ENCODE measurements around the gene RASA2. TPM values are rescaled to one million over a fixed set of nuclear protein-coding genes. Genes with fewer than 3 reads are reported as not detected.

RASA2 gene
- total RNA-seq, 2 donors from 2014 or later: 7.8 to 13.5 TPM

DNA sequence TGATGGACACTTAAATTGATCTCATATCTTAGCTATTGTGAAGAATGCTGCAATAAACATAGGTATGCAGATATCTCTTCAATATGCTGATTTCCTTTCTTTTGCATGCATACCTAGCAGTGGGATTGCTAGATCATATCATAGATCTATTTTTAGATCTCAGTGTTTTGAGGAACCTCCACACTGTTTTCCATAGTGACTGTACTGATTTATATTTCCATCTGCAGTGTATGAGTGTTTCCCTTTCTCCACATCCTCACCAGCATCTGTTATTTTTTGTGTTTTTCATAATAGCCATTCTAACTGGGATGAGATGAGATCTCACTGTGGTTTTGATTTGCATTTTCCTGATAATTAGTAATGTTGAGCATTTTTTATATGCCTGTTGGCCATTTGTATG lies 17.1 kb upstream of the RASA2 start:
- Histone ChIP-seq H3K4me1 (replicated peaks) (no peaks in the 10 kb centered on the region), H3K4me3 (no peak overlapping the region), H3K27ac (no peak overlapping the region), H3K9me3 (no peaks in the 10 kb centered on the region), H3K36me3 (no peaks in the 10 kb centered on the region), H3K27me3 (replicated peaks; ENCODE audit: insufficient read depth) (no peaks in the 10 kb centered on the region)
- TF ChIP-seq CTCF (IDR thresholded peaks at IDR 0.05) (no peak), POLR2A (IDR thresholded peaks at IDR 0.05) (no peak), POLR2AphosphoS5 (IDR thresholded peaks at IDR 0.05) (no peak)
- no peak for DNase-seq (ENCODE audit: low spot score)
- intact Hi-C loops (cut with DNase I): no loop called here

- WGBS: 95% methylated on average over 5 of the region's 5 CpGs
- H3K27me3 ChIP-seq (replicated peaks; ENCODE audit: insufficient read depth): no peaks in the 10 kb centered on the region
- DNase-seq (ENCODE audit: low spot score): no peak
- no peaks in the 10 kb centered on the region for H3K36me3 ChIP-seq
- intact Hi-C loops (cut with DNase I): no loop called here
- no peak overlapping the region for H3K4me3 ChIP-seq
- TF ChIP-seq POLR2AphosphoS5 (IDR thresholded peaks at IDR 0.05) (no peak), POLR2A (IDR thresholded peaks at IDR 0.05) (no peak), CTCF (IDR thresholded peaks at IDR 0.05) (no peak)
- no peaks in the 10 kb centered on the region for H3K4me1 ChIP-seq (replicated peaks)
- H3K9me3 ChIP-seq: no peaks in the 10 kb centered on the region
- no peak overlapping the region for H3K27ac ChIP-seq
These were observed 15.7 kb upstream of the RASA2 start for GRCh38 chr3:141471160-141471559.

DNA sequence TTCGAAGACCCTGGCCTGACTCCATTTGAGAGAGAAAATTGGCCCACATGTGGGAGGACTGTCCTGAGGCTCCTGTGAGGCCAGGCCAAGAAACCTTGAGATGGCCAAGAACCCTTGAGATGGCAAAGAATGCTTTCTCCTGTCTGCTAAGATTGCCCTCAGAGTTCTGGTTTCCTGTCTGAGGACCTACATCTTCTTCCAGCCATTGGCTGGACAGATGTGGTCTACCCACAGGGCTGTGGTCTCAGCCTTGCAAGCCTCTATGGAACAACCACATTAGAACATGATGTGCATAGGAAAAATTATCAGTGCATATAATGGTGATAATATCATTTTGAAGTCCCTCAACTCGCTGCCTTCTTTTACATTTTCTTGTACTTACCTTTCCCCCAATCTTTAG lies 10.8 kb upstream of the RASA2 start:
- WGBS: 90% methylated on average over 2 of the region's 2 CpGs
- no peaks in the 10 kb centered on the region for H3K36me3 ChIP-seq
- DNase-seq (ENCODE audit: low spot score): no peak
- no peak overlapping the region for H3K4me3 ChIP-seq
- no peaks in the 10 kb centered on the region for H3K4me1 ChIP-seq (replicated peaks)
- intact Hi-C loops (cut with DNase I): no loop called here
- TF ChIP-seq CTCF (IDR thresholded peaks at IDR 0.05) (no peak), POLR2AphosphoS5 (IDR thresholded peaks at IDR 0.05) (no peak), POLR2A (IDR thresholded peaks at IDR 0.05) (no peak)
- no peak overlapping the region for H3K27ac ChIP-seq
- no peaks in the 10 kb centered on the region for H3K27me3 ChIP-seq (replicated peaks; ENCODE audit: insufficient read depth)
- H3K9me3 ChIP-seq: no peaks in the 10 kb centered on the region

DNA sequence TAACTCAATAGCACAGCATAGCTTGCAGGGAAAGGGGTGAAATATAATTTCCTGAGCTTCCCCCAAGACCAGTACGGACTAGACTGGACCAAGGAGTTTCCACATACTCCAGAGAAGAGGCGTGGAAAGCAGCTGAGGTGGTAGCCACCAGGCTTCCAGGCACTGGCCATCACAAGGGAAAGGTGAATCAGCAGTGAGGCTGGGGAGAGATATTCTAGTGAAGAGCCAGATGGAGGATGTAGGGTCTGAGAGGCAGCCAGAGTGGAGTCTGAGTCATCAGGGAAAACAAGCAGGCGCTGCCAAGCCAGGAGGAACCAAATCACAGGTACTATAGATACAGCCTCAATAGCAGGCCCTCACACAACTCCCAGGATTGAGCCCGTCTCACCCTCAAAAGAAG lies 9.6 kb upstream of the RASA2 start:
- H3K27ac ChIP-seq: no peak overlapping the region
- 91% methylated on average over 4 of the region's 4 CpGs for WGBS

More for the DNA sequence above, 9.6 kb upstream of the RASA2 start:
- intact Hi-C loops (cut with DNase I): no loop called here
- H3K4me3 ChIP-seq: no peak overlapping the region
- no peak for TF ChIP-seq POLR2AphosphoS5 (IDR thresholded peaks at IDR 0.05)
- TF ChIP-seq POLR2A (IDR thresholded peaks at IDR 0.05): no peak
- no peak for TF ChIP-seq CTCF (IDR thresholded peaks at IDR 0.05)
- H3K4me1 ChIP-seq (replicated peaks): no peaks in the 10 kb centered on the region
- H3K27me3 ChIP-seq (replicated peaks; ENCODE audit: insufficient read depth): no peaks in the 10 kb centered on the region
- H3K36me3 ChIP-seq: no peaks in the 10 kb centered on the region
- no peak for DNase-seq (ENCODE audit: low spot score)
- no peaks in the 10 kb centered on the region for H3K9me3 ChIP-seq

All from prostate gland (tissue), 2 donors.